ENCODE results near the gene OTOP2.

- TF ChIP-seq CTCF (IDR thresholded peaks at IDR 0.05) (no peak), POLR2A (IDR thresholded peaks at IDR 0.05) (no peak), EP300 (IDR thresholded peaks at IDR 0.05) (no peak)
Observed at GRCh38 chr17:74970395-74970794, 46.3 kb downstream of the OTOP2 start.
